Activated CD8-positive, alpha-beta memory T cell treated with anti-CD3 and anti-CD28 coated beads, Interleukin-2, amount 50 U/mL, for 1 hour (primary cell): ENCODE data around the gene CTRB2.
"Not testable (repeated sequence)": the region's sequence is repeated elsewhere in the genome, so short reads cannot be mapped to it uniquely, and the experiment has no call there.

Source experiments
- DNase-seq: peaks from one replicate; pipeline ENCODE4 v3.0.0-alpha.2; 2020; ENCODE audit errors: extremely low read depth

CTRB2 gene

DNA sequence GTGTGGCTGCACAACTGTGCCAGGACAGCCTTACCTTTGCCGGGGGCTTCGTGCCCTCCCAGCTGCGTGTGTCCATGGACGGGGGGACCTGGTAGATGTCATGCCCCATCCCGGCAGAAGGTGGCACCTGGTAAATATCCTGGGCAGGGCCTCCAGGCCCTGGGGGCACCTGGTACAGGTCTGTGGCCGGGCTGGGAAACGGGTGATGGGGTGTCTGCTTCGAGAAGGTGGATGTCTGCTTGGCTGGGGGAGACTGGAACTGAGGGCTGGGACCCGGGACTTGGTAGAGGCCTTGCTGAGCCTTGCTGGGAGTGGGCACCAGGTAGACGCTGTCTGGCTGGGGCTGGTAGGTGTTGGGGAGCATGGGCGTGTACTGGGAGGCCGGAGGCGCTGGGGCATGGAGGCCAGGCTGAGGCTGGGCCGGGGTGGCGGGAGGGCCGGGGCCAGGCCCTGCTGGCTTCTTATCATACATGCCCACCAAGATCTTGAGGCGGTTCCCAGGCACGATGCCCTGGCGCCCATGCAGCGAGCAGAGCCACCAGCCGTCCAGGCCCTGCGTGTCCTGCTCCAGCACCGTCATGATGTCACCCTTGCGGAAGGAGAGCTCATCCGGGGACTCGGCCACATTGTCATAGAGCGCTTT, 35.6 kb upstream of the CTRB2 start:
- not testable (repeated sequence) for DNase-seq

- DNase-seq, result no peak
These were observed 35.0 kb upstream of the CTRB2 start for GRCh38 chr16:75241955-75242354.

GRCh38 chr16:75241412-75241811, 34.5 kb upstream of the CTRB2 start:
- DNase-seq, result no peak

DNA sequence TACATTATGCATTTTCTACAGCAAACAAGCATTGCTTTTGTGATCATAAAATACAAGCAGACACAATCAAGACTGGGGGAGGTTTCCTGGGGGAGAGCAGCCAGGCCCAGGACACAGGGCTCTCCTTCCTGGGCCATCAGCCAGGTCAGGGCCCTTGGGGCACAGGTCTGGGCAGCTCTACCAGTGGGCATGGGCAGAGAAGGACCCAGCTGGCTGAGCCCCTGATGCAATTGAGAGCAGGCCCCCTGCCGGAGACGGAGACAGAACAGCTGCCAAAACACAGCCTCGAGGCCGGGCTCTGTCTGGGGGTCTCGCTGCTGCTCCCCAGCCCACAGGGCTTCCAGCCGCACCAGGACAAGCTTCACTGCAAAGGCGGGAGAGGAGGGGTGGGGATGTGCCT, 33.7 kb upstream of the CTRB2 start:
- DNase-seq, result not testable (repeated sequence)

- DNase-seq, result no peak
These were observed 32.7 kb upstream of the CTRB2 start for GRCh38 chr16:75239542-75240122.

- no peak for DNase-seq
These were observed 32.0 kb upstream of the CTRB2 start for GRCh38 chr16:75238853-75239541.

- no peak for DNase-seq
These were observed 31.3 kb upstream of the CTRB2 start for GRCh38 chr16:75238132-75238852.

DNA sequence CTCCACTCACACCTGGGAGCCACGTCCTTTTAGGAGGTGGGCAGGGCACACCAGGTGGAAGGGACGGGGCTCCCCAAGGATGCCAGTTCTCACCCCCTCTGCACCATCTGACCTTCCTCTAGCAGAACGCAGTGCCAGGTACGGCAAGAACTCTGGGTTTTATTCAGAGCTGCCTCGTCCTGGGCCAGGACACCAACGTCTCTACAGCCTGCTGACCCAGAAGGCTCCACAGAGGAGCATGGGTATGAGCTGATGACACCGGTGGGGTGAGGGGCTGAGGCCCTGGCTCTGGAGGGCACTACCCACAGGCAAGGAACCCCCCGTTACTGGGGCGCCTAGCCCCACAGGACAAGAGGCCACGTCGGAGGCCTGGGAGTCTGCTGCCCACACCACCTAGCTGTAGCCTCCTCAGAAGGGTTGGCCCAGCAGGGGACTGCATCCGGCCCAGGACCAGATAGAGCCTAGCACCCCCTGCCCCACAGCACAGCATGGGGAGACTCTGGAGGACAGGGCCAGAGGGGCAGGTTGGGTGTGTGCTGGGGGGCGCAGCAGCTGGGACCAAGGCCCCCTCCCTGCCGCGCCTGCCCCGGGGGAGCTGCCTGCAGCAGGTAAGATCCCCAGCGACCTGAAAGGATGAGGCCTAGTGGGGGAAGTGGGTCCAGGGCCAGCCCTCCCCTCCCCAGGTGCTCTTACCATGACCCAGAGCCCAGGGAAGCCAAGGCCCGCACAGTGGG, 30.6 kb upstream of the CTRB2 start:
- DNase-seq, result no peak

- DNase-seq, result no peak
These were observed 29.9 kb upstream of the CTRB2 start for GRCh38 chr16:75236736-75237397.

GRCh38 chr16:75236232-75236631, 29.3 kb upstream of the CTRB2 start:
- no peak for DNase-seq

- no peak for DNase-seq
These were observed 28.8 kb upstream of the CTRB2 start for GRCh38 chr16:75235721-75236193.

DNA sequence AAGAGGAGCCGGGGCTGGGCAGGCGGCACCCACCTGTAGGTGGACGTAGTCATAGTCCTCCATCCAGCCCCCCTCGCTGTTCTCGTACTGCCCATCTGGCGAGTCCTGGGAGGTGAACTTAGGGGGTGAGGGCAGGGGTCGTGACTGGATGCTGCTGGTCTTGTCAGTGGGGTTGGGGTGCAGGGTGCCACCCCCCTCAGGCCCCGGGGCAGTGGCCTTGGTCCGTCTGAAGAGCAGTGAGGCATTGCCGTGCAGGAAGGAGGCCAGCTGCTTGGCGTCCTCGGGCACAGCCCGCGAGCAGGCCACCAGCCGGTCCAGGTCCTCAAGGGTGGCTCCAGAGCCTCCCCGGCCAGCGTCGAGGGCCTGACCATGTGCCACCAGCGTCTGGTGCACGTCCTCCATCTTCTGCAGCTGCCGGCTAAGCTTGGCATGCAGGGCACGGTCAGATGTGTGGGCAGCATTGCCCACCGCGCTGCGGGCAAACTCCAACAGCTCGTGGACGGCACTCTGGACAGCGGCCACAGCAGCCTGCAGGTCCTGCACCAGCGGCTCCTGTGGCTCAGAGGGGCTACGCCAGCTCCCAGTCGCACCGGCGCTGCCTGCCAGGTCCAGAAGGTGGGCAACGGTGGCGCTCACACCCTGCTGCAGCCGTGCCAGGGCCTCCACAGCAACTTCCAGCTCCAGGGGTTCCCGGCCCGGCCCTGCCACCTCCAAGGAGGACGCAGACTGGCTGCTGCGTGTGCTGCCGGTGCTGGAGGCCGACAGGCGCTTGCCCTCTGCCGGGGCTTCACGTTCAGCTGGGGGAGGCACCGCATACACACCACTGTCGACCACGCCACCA, 28.1 kb upstream of the CTRB2 start:
- DNase-seq, result no peak

GRCh38 chr16:75233611-75233938, 26.6 kb upstream of the CTRB2 start:
- DNase-seq, result no peak

DNA sequence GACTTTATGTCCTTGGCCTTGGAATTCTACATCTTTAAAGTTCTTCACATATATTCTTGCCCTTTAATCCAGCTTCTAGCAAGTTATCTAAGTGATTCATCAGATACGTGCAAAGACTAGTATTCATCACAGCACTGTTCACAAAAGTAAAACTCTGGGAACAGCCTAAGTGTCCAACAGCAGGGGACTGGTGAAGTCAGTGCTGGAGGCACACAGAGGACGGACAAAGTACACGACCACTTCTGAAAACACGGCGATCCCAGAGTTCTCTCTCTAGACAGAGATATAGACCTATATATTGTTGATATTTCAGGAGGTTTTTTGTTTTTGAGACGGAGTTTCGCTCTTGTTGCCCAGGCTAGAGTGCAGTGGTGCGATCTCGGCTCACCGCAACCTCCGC, 24.6 kb upstream of the CTRB2 start:
- DNase-seq, result no peak

DNA sequence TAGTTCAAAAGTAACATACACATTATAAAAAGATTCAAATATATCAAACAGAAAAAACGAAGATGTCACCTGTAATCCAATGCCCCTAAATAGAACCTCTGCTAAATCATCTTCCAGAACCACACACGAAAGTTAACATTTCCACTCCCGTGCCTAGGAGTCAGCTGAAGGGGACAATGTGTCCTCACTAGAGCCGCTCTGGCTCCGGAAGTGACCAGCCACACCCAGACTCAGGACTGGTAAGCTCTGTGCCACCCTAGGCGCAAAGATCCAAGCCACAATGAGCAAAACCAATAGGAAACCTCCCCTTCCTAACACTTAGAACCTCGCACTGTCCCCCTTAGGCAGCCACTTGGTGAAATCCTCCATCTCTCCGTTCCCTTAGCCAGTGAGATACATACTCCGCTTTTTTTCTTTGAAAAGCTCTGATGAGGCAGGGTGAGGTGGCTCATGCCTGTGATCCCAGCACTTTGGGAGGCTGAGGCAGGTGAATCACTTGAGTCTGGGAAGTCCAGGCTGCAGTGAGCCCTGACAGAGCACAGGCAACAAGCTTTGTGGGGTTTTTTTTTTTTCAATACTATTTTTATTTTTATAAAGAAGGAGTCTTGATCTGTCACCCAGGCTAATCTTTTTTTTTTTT, 23.6 kb upstream of the CTRB2 start:
- DNase-seq, result no peak

DNA sequence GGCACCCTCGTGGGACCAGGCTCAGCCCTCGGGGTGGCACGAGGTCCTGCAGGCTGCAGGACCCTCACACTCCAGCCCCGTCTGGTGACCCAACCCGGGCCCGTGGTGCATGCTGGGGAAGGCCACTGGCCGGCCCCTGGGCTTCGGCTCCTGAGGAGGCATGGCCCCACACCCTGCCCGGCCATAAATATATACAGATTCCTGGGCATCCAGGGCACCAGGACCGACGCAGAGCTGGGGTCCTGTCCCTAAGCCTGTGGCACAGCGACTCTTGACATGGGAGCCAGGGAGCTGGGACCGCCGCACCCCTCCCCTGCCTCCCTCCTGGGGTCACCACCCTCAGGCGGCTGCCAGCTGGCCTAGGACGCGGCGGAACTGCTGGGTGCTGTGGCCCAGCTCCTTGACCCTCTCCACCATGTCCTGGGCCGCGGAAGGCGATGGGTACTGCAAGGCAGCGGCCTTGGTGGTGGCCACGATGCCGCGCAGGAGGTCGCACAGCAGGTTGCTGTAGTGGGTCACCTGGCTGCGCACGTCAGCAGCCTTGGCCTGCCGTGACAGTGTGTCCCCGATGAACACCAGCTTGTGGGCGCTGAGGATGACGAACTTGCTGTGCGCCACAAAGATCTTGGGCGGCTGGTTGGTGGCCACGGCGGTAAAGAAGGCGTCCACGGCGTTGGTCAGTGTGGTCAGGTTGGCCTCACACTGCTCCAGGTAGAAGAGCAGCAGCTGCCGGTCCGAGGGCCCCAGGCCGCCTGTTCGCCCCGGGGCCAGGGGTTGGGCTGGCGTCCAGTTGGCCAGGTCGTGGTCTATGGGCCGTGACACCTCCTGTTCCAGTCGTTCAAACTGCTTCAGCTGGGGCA, 22.4 kb upstream of the CTRB2 start:
- DNase-seq, result no peak

DNA sequence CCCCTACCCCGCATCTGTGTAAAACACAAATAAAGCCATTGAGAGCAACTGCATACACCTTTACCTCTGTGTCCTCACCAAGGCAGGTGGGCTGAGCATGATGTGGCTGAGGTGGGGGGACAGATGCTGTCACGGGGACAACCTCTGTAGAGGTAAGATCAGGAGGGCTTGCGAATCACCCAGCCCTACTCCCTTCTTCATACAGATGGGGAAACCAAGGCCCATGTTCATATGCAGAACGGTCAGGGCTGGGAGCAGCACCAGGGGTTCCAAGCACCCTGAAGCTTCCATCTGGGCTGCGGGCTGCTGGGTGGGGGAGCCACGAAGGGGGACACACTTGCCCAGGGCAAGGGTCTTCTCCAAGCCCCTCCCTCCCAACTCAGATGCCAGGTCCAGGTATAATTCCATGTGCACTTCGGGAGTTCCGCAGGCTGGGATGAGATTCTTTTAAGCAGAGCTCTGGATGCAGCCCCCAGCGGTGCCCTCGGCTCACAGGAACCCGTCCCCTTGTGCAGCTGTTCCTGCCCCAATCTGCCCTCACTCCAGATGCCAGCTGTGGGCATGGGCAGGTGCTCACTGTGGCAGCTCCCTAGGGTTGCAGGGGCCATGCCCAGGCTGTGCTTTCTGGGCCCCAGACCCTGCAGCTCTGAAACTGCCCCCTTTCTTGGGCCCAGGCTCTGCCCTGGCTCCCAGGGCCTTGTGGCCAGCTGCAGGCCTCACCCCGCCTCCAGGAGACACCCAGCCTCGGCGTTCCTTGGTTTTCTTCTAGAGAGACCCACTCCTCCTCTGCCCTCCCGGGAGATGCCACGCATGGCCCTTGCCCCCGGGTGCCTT, 21.4 kb upstream of the CTRB2 start:
- DNase-seq, result no peak
